GM21825 (cell line): ENCODE results near the gene CPNE5.

Source experiments
- ATAC-seq: cut with Tn5 transposase; IDR thresholded peaks from one replicate; pipeline ENCODE4 v1.9.1; 2021; ENCODE audit warnings: mild to moderate bottlenecking, moderate library complexity; ENCODE audit not compliant: unreplicated experiment

CPNE5 gene

DNA sequence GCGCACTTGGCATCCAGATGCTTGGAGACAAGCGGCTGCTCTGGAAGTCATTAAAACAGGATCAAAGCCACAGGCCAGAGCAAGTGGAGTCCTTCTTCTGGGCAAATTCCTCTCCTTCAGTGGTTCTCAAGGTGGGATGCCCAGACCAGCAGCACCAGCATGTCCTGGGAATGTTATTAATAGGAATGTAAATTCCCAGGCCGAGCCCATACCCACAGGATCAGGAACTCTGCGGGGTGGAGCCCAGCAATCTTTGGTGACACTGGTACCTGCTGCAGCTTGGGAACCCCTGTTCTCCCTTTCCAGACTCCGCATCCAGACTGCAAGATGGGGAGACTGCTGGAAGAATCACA, 44.6 kb downstream of the CPNE5 start:
- ATAC-seq = no peak

DNA sequence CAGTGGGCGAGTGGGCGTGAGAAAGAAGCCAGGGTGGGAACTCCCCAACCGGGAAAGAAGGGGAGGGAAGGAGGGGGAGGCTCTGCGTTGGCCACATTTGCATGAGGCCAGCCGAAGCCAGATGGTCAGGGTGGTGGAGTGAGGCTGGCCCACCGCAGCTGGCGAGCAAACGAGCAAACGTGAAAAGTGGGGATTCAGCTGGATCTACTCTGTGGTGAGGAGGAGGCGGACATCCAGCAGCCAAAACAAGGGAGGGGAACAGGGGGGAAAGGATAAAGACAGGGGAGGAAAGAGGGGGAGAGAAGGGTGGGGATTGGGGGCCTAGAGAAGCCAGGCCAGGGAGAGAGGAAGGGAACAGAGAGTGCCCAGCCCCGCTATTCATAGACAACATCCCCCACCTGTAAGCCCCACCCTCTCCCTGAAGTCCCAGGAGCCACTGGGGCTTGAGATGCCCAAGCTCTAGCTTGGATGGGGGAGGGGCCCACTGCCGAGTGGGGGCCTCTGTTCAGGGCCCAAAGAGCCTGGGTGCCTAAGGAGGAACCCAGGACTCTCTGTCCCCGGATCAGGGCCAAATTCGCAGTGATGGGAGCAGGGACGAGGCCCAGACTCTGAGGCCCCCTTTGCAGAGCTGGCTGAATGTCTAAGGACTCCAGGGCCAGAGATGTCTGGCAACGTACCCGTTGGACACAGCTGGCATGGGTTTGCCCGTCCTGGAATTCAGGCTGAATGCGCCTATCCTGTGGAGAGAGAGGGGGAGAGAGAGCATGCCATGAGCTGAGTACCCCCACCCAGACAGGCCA, 45.1 kb downstream of the CPNE5 start:
- ATAC-seq = no peak

DNA sequence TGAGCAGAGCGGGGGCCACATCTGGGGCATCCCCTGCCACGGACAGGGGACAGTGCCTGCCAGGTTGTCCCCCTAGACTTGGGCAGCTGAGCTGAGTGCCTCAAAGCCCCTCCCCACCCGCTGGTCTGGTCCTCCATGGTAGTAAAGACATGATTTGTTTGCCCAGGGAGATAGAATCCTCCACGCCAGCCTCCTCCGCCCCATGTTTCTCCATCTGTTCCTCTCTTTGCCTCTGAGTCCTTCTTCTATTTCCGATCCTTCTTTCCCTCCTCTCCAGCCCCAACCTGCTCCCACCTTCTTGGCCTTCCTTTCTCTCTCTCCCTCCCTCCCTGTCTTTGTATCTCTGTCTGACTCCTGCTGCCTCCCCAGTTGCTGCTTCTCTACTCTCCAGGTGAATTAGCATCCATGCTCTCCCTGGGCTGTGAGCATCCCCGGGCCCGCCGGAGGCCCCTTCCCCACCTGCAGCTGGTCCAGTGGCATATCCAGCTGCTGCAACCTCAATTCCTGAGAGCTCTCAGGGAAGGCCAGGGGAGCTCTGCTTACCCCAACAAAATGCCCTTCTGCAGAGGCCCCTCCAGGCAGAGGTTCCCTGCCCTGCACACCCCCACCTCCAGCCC, 45.8 kb downstream of the CPNE5 start:
- ATAC-seq = no peak

DNA sequence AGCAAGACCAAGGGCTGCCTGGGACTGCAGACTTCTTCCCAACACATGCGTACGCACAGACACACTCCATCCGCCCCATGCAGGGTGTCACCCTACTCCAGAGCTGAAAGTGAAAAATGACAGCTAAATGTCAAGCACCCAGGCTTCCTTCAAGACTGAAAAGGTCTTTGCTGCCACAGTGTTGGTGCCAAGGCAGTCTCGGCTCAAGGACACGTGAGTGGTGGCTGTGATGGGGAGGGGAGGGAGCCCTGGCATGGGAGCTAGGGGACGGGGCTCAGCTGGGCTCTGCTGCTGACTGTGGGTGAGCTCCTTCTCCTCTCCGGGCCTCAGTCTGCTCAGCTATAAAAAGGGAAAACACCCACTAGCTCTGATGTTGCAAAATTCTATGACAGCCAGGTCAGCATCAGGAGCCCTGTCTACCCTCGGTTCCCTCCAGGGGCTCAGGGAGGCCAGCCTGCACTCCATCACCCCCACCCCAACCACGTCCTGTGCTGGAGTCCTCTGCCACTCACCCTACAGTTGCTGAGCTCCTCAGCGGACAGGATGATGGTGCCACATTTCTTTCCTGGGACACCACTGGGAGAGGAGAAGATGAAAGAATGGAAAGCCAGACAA, 47.6 kb downstream of the CPNE5 start:
- ATAC-seq = no peak

DNA sequence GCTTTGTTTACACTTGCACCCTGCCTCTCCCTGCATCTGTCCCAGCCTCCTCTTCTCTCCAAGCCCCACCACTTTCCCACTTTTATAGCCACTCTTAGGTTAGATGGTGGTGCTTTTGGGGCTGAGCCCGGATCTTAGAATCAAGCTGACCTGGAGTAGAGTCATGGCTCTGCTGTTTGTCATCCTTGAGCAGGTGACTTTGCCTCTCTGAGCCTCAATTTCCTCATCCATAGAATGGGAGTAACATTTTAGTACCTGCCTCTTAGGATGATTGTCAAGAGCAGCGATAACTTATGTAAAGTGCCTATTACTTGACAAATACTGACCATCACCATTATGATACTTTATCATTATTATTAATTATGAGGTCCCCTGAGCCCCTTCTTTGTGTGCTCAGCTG, 48.2 kb downstream of the CPNE5 start:
- no peak for ATAC-seq

DNA sequence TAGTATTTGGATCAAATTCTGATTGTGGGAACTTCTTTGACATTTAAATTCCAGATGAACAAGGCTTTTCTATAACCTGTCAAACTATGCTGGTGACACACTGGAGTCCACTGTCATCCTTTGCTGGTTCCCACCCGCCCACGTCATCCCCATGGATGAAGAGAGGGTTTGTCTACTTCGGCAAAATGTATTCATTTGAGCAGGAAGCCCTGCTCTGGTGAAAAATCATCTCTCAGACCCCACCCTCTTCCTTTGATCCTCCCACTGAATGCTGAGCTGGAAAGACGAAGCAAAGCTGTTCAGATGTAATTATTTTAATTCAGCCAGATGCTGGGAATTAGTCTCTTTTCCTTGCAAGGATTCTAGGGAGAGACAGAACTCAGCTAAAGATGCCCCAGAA, 50.5 kb downstream of the CPNE5 start:
- no peak for ATAC-seq

DNA sequence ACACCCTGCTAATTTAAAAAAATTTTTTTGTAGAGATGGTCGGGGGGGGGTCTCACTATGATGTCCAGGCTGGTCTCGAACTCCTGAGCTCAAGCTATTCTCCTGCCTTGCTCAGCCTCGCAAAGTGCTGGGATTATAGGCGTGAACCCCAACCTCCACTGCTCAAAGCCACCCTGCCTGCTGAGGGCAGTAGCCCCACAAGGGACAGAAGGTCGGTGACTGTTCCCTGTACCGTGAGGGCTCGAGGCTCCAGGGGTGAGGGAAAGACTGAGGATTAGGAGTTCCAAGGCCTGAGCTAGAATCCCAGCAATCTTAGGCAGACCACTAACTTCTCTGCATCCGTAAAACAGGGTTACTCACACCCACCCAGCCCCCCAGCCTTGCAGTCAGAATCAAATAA, 51.1 kb downstream of the CPNE5 start:
- ATAC-seq = no peak

DNA sequence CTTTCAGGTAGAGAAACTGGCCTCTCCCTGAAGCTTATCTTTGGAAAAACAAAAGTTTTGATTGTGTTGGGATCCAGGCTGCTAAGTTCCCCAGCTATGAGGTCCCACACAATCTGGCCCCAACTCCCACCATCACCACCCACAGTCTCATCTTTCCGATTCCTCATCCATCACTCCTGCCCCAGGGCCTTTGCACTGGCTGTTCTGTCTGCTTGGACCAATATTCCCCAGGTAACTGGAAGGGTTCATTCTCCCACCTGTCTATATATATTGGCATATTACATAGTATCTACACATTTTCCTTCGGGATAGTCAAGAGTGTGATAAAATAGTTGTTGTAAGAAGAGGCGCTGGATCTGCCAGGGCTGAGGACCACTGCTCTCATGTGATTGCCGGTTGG, 52.0 kb downstream of the CPNE5 start:
- ATAC-seq = no peak

DNA sequence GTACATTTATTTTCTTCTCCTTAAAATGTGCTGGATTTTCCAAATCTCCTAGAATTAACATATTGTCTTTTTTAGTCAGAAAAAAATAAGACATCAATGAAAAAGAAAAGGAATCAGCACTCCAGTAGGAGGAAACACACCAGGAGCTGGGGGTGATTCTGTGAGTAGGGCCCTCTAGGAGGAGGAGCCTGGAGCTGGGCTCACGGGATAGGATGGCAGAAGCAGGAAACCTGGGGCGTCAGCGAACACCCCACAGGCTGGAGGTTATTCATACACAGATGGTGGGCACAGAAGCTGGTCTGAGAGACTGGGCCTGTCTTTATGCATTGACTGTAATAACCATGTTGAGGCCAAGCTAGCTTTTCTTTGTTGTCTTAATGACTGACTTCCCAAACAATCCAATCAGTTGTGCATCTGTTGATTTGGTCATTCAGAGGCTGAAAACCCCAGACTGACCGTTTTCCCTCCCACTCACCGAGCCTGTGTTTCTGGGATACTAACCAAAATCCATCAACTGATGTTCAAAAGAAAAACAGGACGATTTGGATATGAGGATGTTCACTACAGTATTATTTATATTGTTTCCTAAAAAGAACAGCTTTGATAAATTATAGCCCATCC, 53.1 kb downstream of the CPNE5 start:
- no peak for ATAC-seq

DNA sequence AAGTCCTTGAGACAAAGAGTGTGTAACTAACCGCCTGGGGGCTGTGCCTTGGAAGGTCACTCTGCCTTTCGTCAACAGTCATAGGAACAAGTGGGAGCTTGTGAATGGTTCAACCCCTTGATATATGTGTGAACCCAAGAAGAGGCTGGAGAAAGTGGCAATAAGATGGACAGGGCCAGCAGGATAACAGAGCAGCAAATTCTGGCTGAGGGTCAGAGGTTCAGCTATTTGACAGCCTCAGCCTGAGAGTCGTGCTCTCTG, 54.9 kb downstream of the CPNE5 start:
- no peak for ATAC-seq

DNA sequence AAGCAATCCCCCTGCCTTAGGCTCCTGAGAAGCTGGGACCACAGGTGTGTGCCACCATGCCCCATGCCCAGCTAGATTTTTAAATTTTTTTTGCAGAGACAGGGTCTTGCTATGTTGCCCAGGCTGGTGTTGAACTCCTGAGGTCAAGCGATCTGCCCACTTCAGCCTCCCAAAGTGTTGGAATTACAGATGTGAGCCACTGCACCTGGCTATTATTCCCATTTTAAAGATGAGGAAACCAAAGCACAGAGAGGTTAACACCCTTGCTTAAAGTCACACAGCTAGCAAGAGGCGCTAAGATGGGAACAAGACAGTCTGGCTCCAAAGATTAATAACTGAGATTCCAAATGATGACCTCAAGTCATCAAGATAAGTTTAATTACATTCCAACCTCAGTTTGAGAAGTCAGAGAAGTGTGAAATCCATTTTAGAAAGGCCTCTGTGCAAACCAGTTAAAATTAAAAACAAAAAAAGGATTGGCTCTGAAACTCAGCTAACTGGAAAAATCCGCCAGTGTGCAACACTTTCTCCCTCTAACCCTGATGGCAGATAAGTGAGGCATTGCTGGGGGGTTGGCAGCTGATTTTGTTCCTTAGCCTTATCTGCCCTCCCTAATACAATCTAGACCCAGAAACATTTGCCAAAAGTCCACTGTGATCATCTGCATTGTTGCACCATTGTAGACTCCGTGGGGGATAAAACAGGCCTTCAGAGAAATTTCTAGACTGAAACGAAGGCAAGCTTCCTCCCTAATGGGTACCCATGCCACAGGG, 55.5 kb downstream of the CPNE5 start:
- no peak for ATAC-seq

DNA sequence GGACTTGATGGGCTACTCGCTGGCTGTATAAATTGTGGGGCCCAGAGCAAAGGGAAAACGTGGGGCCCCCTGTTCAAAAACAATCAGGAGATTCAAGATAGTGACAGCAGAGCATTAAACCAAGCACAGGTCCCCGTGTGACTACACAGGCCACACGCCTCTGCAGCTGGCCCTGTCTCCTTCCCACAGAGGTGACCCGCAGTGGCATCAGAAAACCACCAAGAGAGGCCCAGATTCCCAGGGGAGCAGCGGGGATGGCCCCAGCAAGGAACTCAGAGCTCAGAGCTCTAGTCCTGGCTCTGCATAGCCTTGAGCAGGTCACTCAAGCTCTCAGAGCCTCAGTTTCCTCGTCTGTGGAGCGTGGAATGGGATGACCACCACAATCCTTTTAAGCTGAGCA, 57.6 kb downstream of the CPNE5 start:
- peak; percentile 65 for ATAC-seq

DNA sequence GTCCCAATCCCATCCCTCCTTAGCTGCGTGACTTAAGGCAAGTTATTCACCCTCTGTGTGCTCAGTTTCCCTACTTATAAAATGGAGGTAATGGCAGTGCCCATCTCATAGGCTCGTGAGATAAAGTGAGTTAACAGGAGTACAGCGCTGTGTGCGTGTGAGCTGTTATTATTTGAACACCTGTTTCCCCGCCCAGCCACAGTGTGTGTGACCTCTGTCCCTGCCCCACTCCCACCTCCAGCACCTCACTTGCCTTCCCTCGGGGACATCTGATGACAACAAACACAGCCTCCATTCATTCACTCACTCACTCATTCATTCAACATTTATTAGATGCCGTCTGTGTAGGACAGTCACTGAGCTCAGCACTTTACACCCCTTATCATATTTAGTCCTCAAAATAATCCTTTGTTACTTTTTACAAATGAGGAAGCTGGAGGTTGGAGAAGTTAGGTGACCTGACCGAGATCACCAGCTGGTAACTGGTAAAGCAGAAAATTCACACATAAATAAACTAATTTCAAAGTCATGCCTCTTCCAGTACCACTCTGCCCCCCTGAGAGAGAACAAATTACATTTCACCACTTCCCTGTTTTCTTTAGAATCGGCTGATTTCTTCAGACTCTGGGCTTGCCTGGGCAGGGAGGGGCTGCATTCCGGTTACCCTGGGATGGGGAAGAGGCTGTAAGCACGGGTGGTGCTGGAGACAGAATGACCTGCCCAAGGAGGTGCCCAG, 58.6 kb downstream of the CPNE5 start:
- ATAC-seq = no peak

DNA sequence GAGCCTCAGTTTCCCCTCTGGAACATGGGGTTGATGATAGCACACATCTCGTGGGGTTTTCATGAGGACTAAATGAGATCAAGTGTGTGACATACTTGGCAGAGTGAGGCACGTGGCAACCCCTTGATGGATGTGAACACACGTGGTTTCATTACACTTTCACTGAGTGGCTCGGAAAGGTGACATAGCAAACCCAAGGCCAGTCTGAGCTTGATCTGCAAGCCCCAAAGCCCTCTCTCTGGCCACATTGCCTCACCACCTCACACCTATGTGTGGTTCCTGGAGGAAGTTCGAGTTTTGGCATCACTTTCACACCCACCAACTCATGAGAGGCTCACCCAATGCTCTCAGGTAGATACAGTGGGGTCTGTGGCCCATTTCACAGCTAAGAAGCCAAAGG, 60.0 kb downstream of the CPNE5 start:
- ATAC-seq = no peak

DNA sequence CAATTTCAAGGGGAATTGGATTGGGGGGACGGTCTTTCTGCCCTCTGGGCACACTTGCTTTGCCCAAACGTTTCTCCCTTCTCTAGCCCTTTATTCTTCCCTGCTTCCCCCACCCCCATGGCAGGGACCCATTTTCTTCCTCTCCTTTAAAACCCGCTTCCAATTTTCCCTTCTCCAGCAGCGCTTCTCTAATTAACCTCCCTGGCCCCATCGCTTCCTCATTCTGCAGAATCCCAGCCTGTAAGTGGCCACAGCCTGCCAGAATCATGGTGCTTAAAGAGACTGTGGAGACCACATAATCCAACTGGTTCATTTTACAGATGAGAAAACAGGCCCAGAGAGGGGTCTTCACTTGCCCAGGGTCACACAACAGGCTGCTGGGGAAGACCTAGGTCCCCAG, 61.4 kb downstream of the CPNE5 start:
- no peak for ATAC-seq

DNA sequence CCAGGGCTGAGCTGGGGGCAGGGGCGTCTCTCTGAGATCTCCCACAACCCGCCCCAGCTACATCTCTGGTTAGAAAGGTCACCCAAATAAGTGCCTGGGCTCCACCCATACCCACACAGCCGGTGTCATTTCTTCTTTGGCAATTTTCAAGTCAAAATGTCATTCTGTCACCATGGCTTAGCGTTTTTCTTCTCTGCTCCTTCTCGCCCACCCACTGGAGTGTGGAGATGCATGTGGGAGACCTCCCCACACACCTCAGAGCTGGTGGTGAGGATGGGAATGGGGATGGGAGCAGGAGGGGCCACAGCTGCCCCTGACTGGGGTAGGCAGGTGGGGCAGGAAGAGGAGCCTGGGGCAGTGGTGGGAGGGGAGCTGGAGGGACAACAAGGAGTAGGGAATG, 63.1 kb downstream of the CPNE5 start:
- no peak for ATAC-seq

DNA sequence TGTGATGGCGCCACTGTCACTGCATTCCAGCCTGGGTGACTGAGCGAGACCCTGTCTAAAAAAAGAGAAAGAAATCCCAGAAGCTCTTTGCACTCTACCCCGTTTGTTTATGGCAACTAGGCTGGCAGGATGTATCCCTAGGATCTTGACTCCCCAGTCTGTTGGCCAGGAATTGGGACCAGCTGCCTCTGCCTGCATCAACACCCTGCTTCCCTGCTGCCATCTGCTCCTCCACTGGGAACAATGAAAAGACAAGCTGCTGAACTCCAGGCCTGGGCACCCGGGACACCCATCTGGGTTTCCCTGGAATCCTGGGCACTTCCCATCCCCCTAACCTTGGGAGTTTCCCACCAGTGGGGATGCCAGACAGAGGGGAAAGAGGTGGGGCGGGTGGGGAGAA, 64.9 kb downstream of the CPNE5 start:
- no peak for ATAC-seq

DNA sequence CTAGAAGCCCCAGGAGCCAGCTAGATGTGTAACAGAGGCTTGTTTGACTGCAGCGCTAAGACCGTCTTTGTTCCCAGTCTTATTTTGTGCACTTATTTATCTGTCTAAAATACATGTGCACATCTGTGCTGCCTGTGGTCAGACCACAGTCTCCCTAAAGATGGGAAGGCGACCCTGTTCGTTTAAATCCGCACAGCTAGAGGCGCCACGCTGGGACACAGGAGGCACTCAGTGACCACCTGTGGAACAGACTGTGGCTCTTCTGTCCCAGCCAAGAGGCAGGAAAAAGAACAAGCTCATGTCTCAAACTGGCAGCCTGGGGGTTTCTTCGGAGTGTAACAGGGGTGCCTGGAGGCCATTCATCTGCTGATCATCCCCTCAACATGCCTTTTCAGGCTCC, 66.8 kb downstream of the CPNE5 start:
- ATAC-seq = no peak

DNA sequence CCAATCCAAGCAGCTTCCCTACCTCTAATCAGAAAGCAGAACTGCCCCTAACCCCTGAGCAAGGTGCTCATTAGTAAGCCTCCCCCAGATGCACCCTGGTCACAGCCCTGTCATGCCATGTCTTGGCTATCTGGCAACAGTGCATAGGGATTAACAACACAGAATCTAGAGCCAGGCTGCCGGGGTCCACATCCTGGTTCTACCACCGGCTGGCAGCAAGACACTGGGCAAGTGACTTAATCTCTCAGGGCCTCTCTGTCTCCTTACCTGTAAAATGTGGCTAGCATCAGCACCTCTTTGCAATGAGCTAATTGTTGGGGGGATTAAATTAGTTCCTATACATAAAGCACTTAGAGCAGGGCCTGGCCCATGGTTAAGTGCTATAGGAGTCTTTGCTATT, 68.1 kb downstream of the CPNE5 start:
- ATAC-seq = no peak

DNA sequence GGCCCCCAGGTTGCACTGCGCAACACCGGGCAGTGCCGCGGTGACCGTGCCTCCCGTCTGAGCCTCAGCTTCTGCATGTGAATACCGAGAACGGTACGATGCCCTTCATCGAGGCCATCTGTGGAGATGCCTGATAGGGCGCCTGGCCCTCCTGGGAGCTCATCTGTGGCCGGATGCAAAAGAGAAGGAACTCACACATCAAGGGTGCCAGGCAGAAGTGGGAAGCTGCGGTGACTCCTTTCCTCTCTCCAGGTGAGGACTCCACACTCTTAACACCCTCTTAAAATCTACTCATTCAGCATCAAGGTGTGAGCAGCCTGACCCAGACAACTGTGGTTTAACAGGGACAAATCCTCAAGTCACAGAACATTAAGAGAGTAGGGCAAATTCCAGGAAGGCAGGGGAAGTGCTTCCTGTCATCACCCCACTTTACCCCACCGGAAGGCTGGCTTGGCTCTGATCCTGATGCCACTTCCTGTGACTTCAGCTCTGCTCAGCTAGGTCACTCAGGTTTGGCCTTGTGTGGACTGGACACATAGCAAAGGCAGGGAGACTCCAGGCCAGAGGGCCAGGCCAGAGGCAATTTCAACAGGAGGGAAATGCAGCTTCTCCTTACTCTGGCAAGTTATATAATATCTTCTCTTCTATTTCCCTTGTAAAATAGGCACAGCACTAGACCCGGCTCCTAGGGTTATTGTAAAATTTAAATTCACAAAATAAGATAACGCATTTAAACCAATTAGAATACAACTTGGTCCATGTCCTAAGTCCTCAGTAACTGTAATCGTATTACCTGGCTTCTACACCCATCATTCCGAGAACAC, 69.4 kb downstream of the CPNE5 start:
- ATAC-seq = no peak
